Adipocyte (in vitro differentiated cells): ENCODE results near the gene ASPDH.

Experiments
- DNase-seq: peaks from one replicate; pipeline ENCODE4 v3.0.0-alpha.2; 2015; ENCODE audit warnings: low read depth
- H3K27me3 ChIP-seq: replicated peaks from 2 replicates; pipeline ENCODE4 v1.7.0; 2013; ENCODE audit warnings: mild to moderate bottlenecking, low read length, moderate library complexity; ENCODE audit not compliant: control insufficient read depth, insufficient read depth
- H3K36me3 ChIP-seq: 2 replicates; pipeline ENCODE4 v1.7.0; 2013; ENCODE audit warnings: low read length, mild to moderate bottlenecking, moderate library complexity; ENCODE audit not compliant: control insufficient read depth, insufficient read depth, severe bottlenecking
- H3K4me1 ChIP-seq: 2 replicates; pipeline ENCODE4 v1.7.0; 2013; ENCODE audit warnings: mild to moderate bottlenecking, low read length, moderate library complexity; ENCODE audit not compliant: control insufficient read depth, insufficient read depth
- H3K4me3 ChIP-seq: 2 replicates; pipeline ENCODE4 v1.7.0; 2013; ENCODE audit warnings: mild to moderate bottlenecking, low read length, moderate library complexity
- H3K9ac ChIP-seq: 2 replicates; pipeline ENCODE4 v1.7.0; 2013; ENCODE audit warnings: mild to moderate bottlenecking, low read length, moderate library complexity
- H3K9me3 ChIP-seq: 2 replicates; pipeline ENCODE4 v1.7.0; 2013; ENCODE audit warnings: mild to moderate bottlenecking, low read length, moderate library complexity; ENCODE audit not compliant: control insufficient read depth

The ASPDH gene

DNA sequence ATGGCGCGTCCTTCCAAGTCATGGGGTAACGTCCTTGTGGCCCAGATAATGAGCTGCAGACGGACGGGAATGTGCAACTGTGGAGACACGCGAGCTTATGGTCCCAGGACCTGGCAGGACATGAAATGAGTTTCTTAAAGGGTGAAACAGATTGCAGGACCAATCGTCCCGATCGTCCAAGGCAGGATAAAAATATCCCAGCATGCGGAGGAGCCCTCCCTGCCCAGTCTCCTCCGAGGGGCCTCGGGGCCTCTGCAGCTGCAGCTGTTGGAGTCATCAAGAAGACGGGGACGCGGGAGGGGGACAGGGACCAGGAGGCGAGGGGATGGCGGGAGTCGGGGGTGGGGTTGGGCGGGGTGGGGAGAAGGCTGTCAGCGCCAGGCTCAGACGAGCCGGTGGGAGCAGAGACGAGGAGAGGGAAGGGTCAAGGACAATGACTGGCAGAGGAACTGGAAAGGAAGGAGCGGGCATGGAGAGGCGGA is 22.7 kb downstream of the ASPDH start:
- Histone ChIP-seq H3K27me3 (peaks cover 67% of the 10 kb centered on the region), H3K36me3 (no peaks in the 10 kb centered on the region), H3K9me3 (peaks cover 12% of the 10 kb centered on the region), H3K4me1 (no peaks in the 10 kb centered on the region), H3K4me3 (no peak overlapping the region), H3K9ac (no peak overlapping the region)
- no peak for DNase-seq

GRCh38 chr19:50490411-50490811 is 23.3 kb downstream of the ASPDH start:
- peaks cover 66% of the 10 kb centered on the region for H3K27me3 ChIP-seq
- H3K36me3 ChIP-seq = no peaks in the 10 kb centered on the region
- H3K9ac ChIP-seq = no peak overlapping the region
- H3K4me3 ChIP-seq = no peak overlapping the region
- peaks cover 12% of the 10 kb centered on the region for H3K9me3 ChIP-seq
- H3K4me1 ChIP-seq = no peaks in the 10 kb centered on the region
- no peak for DNase-seq

DNA sequence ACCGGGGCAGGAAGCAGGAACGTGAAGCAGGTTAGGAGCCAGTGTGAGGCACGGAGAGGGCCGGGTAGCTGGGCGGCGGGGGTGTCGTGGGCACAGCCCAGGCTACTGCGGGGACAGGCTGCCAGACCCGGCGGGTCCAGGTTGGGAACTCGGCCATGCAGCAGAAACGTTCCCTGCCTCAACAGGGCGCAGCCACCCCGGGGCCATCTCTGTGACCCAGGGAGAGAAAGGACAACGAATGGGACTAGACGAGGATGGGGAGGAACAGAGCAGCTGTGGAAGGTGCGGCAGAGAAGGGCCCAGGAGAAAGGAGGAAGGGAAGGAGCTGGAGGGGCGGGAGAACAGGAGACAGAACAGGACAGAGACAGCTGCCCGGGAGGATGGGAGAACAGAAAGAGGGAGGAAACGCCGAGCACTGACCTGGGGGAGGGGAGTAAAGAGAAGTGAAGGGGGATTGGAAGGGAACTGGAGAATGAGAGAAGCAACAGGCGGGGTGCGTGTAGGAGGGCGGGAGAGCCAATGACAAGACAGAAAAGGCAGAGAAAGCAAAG is 24.2 kb downstream of the ASPDH start:
- Histone ChIP-seq H3K36me3 (no peaks in the 10 kb centered on the region), H3K9ac (no peak overlapping the region), H3K4me3 (no peak overlapping the region), H3K27me3 (peaks cover 57% of the 10 kb centered on the region), H3K9me3 (peaks cover 12% of the 10 kb centered on the region), H3K4me1 (no peaks in the 10 kb centered on the region)
- no peak for DNase-seq

GRCh38 chr19:50488389-50489194 is 25.1 kb downstream of the ASPDH start:
- H3K27me3 ChIP-seq = peaks cover 51% of the 10 kb centered on the region

DNA sequence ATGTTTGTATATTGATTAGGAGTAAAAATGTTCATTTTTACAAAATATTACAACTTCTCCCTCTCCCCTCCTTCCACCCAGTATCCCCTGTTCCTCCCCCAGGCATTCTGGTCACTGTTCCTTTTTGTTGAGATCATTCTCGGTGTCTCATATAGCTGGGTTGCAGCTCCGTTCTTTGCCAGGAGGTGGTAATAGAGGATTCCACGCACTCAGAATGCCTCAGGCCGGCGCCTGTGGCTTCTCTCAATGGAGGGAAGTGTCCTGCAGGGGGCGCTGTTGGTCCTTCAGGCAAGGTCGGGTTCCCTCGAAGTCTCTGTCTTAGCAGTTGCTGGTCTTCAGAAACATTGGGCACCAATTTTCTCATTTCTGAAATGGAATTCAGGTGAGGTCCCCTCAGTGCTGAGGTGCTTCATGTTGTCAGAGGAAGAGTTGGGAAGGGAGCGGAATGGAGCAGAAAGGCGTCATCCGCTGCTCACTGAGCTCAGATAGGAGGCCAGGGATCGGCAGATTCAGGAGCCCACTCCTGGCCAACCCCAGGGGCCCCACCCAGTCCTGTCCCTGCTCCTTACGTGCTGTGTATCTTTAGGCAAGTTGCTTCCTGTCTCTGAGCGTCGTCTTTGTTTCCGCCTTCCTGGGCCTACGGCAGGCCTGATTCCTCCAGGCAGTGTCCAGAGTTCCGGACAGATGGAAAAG is 26.7 kb downstream of the ASPDH start:
- no peak overlapping the region for H3K4me3 ChIP-seq
- H3K9me3 ChIP-seq = peaks cover 12% of the 10 kb centered on the region
- no peak for DNase-seq
- H3K36me3 ChIP-seq = peaks cover 9% of the 10 kb centered on the region
- no peaks in the 10 kb centered on the region for H3K4me1 ChIP-seq
- peaks cover 36% of the 10 kb centered on the region for H3K27me3 ChIP-seq
- H3K9ac ChIP-seq = no peak overlapping the region

More at GRCh38 chr19:50488389-50489194, 25.1 kb downstream of the ASPDH start:
- Histone ChIP-seq H3K36me3 (peaks cover under 1% of the 10 kb centered on the region), H3K4me3 (no peak overlapping the region), H3K9me3 (peaks cover 12% of the 10 kb centered on the region), H3K9ac (no peak overlapping the region), H3K4me1 (no peaks in the 10 kb centered on the region)
- no peak for DNase-seq

DNA sequence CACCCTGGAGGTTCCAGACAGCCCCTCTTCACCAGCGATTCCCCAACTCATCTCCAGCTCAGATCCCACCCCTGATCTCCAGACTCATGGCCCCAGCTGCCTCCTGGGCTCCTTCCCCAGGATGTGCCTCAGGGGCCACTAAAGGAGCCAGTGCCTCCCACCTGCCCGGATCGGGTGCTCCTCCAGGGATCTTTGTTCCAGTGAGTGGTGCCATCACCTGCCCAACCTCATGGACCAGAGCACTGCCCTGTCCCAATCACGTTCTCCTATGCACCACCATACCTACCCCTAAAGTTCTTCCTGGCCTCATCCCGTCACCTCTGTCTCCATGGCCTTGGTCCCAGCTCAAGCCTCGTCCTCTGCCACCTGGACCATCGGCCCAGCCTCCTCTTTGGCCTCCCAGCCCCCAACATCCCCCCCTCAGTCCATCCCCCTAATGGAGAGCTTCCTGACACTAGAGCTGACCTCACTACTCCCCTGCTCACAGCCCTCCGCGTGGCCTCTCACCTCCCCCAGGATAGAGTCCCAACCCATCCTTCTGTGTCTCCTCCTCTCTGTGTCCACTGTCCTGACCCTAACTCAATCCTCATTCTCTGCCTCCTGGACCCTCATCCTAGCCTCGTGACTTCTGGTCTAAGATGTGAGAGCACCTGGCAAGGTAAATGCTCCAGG is 28.3 kb downstream of the ASPDH start:
- Histone ChIP-seq H3K9ac (no peak overlapping the region), H3K4me3 (no peak overlapping the region), H3K27me3 (peaks cover 24% of the 10 kb centered on the region), H3K36me3 (peaks cover 19% of the 10 kb centered on the region), H3K9me3 (peaks cover 6% of the 10 kb centered on the region), H3K4me1 (no peaks in the 10 kb centered on the region)
- DNase-seq = no peak

DNA sequence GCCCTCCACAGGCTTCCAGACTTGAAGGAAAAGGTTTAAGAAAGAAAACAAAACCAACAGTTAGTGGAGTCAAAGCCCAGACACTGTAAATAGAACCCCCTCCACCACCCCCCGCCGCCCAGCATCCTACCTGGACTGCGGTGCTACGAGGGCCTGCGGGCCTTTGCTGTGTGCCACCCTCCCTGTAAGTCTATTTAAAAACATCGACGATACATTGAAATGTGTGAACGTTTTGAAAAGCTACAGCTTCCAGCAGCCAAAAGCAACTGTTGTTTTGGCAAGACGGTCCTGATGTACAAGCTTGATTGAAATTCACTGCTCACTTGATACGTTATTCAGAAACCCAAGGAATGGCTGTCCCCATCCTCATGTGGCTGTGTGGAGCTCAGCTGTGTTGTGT is 30.8 kb downstream of the ASPDH start:
- Histone ChIP-seq H3K4me3 (no peak overlapping the region), H3K27me3 (peaks cover 9% of the 10 kb centered on the region), H3K36me3 (peaks cover 31% of the 10 kb centered on the region), H3K4me1 (no peaks in the 10 kb centered on the region), H3K9me3 (peaks cover 5% of the 10 kb centered on the region), H3K9ac (no peak overlapping the region)
- DNase-seq = no peak

GRCh38 chr19:50482271-50482855 is 31.4 kb downstream of the ASPDH start:
- DNase-seq = no peak
- Histone ChIP-seq H3K36me3 (peaks cover 31% of the 10 kb centered on the region), H3K4me1 (peaks cover 3% of the 10 kb centered on the region), H3K9ac (no peak overlapping the region), H3K27me3 (peaks cover 5% of the 10 kb centered on the region), H3K4me3 (no peak overlapping the region), H3K9me3 (peaks cover 5% of the 10 kb centered on the region)

DNA sequence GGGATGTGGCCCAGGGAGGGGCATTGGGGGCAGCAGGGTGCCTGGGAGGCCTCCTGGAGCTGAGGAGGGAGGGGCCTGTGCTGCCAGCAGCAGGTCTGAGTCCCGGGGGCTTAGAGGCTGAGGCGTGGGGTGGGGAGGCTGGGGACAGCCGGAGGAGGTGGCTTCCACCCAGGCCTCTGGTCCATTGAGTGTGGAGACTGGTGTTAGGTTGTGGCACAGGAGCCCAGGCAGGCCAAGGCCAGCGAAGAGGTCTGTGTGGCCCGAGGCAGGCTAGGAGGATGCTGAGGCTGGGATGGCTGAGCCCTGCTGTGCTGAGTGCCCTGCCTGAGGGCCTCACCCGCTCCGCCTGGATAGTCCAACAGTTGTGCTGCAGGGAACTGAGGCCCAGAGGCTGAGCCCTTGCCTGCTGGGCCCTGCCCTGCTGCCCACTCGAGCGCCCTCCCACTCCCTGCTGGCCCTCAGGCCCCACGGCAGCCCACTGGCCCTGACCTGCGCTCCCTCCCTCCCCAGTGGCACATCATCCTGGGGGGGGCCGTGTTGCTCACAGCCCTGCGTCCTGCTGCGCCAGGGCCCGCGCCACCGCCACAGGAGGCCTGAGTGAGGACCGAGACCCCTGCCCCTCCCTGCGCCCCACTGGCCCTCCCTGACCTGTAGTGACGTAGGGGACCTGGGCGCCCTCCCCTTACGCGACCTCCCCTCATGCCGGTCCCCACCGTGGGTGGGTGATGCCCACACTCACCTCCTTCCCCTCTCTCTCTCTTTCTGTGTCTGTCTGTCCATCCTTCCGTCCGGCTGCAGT is 32.2 kb downstream of the ASPDH start:
- no peaks in the 10 kb centered on the region for H3K27me3 ChIP-seq
- peaks cover 31% of the 10 kb centered on the region for H3K36me3 ChIP-seq
- H3K9ac ChIP-seq = no peak overlapping the region
- H3K9me3 ChIP-seq = peaks cover 2% of the 10 kb centered on the region
- H3K4me3 ChIP-seq = no peak overlapping the region
- H3K4me1 ChIP-seq = peaks cover 9% of the 10 kb centered on the region
- DNase-seq = no peak

DNA sequence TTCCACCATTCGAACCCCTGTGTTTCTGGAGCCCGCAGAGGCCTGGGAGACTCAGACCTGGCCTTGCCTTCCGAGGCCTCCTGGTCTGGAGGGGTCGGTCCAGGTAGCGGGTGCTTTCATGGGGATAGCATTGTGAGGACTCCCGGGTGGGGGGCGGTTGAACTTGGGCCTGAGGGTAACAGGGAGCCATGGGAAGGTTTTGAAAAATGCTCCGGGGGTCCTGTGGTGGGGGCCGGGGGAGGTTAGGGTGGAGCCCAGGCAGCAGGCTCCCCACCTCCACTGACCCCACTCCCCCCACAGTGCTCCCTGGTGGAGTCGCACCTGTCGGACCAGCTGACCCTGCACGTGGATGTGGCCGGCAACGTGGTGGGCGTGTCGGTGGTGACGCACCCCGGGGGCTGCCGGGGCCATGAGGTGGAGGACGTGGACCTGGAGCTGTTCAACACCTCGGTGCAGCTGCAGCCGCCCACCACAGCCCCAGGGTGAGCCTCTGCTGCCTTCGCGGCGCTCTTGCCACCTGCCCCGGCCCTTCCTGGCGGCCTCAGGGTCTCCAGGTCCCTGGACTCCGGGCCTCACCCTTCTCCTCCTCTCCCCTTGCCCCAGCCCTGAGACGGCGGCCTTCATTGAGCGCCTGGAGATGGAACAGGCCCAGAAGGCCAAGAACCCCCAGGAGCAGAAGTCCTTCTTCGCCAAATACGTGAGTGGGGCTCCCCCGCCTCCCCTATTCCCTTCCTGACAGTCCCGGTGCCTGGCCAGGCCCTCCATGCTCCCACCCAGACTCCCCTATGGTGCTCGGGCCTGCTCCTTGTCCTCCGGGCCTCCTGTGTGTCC is 33.2 kb downstream of the ASPDH start:
- H3K27me3 ChIP-seq = no peaks in the 10 kb centered on the region
- H3K36me3 ChIP-seq = peaks cover 31% of the 10 kb centered on the region
- peaks cover 9% of the 10 kb centered on the region for H3K4me1 ChIP-seq
- no peaks in the 10 kb centered on the region for H3K9me3 ChIP-seq
- H3K9ac ChIP-seq = no peak overlapping the region
- H3K4me3 ChIP-seq = no peak overlapping the region
- no peak for DNase-seq
